Measurements from ENCODE around the gene GYS2. TPM values are rescaled to one million over a fixed set of nuclear protein-coding genes. Genes with fewer than 3 reads are reported as not detected.

The GYS2 gene
- total RNA-seq: not detected in 2 replicates

DNA sequence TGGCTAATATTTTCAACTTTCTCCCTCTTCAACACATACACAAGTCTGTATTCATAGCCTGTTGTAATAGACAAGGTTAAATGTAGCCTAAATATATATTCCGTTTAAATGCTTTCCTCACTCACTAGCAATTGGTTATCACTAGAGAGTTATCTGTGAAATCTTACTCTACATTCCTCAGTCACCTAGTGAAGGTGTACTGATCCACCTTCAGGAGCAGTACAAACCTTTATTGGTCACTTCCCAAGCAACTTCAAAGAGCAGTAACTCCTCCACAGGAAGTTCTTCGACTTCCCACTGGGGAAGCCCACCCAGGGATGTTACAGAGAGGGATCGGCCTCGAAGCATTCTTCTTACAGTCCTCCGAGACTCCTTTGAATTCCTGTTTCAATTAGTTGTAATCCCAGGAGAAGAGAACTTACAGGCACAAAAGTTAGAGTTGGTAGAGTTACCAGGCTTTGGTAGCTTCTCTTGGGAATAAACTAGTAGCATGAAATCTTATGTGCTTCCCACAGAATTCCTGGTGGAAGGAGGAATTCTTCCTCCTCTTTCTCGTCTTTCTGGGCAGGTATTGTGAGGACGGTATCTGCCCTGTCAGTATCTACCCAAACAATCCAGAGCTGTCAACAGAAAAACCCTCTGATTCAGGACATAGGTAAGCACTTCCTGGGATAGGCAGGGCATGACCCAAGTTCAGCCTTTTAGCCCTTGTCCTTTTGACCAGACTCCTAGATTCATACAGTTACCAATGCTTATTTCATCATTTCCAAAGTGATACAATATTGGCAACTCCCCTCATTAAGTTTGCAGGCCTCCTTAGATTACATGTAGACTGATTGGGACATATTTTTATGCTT lies at the start of gene GYS2:
Gene GYS2 (minus strand): TSS at position 603 of the 857 bp plus-strand sequence. CDS start 255 bp downstream, at position 348.

DNA sequence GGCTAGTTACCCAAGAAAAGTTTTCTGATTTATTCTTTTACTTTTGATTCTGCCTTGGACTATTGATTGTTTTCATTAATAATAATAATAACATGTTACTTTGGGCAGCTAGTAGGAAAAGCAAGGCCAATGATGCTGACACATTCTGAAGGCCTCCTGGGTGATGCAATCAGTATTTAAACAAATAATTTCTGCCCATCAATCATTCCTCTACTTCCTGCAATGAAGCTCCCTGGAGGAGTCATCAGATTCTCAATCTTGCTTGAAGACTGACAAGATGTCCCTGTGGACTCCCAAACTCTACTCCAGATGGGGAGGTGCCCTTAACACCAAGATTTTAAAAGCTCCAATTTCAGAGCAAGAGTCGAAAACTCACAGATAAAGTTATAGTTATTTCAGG lies 78.6 kb downstream of the GYS2 start, which contains the start of gene SPX:
Gene SPX (plus strand): TSS at position 244 of the 400 bp plus-strand sequence. CDS start 177 bp downstream, outside the sequence.

DNA sequence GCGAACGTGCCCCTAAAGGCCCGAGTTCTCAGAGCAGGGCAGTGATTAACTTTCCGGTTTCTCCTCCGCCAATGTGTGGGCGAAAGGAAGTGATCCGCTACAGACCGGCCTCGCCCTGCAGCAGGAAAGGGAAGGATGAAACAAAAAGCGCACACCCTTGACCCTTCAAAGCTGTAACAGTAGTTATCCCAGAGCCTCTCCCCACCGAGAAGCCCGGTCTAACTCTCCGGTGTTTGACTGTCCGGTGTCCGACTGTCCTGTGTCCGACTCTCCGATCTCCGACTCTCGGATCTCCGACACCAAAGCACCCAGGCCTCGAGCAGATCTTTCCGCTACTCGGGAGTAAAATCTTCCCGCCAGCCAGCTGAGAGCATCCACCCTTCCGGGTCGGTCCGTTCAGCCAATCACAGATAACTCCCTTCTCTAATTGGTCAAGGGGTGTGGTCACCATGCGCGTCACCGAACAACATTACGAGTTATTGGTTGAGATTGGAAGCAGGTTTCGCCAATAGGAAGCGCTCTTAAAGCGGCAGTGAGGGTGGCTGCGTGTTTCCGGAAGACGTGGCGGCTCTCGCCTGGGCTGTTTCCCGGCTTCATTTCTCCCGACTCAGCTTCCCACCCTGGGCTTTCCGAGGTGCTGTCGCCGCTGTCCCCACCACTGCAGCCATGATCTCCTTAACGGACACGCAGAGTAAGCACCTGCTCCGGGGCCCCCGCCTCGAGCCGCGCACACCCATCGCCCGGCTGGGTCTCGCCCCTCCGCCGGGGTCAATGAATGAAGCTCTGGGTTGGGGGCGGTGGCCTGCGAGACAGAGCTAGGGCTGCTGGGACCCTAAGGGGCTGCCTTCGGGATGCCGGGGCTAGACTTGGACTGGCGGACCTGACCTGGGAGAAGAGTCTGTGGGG lies 103.1 kb downstream of the GYS2 start, which contains the start of the genes GOLT1B and RECQL:
Gene GOLT1B (plus strand): TSS at position 532 of the 906 bp plus-strand sequence. CDS start 135 bp downstream, at position 667.
Gene RECQL (minus strand): TSS at position 378 of the 906 bp plus-strand sequence. CDS start 2,065 bp downstream, outside the sequence.

Other genes starting within 250 kb of the GYS2 start
- not detected in 2 replicates for gene IAPP, start 231.9 kb downstream of the GYS2 start, total RNA-seq
- gene PYROXD1, start 167.2 kb downstream of the GYS2 start, total RNA-seq: 9.2 and 24.2 TPM in 2 replicates
- 95.6 and 161 TPM in 2 replicates for gene RECQL, start 103.2 kb downstream of the GYS2 start, total RNA-seq
- 106 and 114 TPM in 2 replicates for gene GOLT1B, start 103.1 kb downstream of the GYS2 start, total RNA-seq
- 0.89 and 1.9 TPM in 2 replicates for gene SPX, start 78.6 kb downstream of the GYS2 start, total RNA-seq
- gene LDHB, start 53.0 kb upstream of the GYS2 start, total RNA-seq: 723 and 810 TPM in 2 replicates
- gene KCNJ8, start 169.9 kb upstream of the GYS2 start, total RNA-seq: 1.8 and 6.2 TPM in 2 replicates

All from smooth muscle cell of the umbilical artery (primary cell).